AML-193 (cell line): ENCODE measurements around the gene NHERF1.

Source experiments
- DNase-seq, 2 experiments: peaks; one replicate each; lab custom pipeline; 2025; lab: John Stamatoyannopoulos, UW

The NHERF1 gene

DNA sequence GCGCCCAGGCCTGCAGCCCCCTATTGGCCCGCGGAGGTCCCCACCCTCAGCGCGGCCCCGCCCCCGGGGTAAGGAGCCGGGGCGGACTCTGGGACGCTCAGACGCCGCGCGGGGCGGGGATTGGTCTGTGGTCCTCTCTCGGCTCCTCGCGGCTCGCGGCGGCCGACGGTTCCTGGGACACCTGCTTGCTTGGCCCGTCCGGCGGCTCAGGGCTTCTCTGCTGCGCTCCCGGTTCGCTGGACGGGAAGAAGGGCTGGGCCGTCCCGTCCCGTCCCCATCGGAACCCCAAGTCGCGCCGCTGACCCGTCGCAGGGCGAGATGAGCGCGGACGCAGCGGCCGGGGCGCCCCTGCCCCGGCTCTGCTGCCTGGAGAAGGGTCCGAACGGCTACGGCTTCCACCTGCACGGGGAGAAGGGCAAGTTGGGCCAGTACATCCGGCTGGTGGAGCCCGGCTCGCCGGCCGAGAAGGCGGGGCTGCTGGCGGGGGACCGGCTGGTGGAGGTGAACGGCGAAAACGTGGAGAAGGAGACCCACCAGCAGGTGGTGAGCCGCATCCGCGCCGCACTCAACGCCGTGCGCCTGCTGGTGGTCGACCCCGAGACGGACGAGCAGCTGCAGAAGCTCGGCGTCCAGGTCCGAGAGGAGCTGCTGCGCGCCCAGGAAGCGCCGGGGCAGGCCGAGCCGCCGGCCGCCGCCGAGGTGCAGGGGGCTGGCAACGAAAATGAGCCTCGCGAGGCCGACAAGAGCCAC lies at the start of gene NHERF1:
NHERF1 (plus strand) TSS at position 100 of the 750 bp plus-strand sequence; CDS start at position 319, 219 bp downstream.
- DNase-seq = peak in 1 of 2 experiments; percentile 97

DNA sequence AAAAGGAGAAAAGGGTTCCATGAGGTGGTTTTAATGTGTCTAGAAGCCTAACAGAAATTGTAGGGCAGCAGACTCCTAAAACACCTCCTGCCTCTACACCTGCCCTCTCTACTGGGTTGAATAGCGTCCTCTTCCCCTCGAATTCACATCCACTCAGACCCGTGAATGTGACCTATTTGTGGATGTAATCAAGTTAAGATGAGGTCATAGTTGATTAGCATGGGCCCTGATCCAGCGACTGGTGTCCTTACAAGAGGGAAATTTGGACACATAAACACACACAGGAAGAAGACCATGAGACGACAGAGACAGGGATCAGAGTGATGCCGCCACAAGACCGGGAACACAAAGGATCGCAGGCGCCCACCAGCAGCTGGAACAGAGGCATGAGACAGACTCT lies 49.2 kb upstream of the NHERF1 start:
- no peak for DNase-seq

DNA sequence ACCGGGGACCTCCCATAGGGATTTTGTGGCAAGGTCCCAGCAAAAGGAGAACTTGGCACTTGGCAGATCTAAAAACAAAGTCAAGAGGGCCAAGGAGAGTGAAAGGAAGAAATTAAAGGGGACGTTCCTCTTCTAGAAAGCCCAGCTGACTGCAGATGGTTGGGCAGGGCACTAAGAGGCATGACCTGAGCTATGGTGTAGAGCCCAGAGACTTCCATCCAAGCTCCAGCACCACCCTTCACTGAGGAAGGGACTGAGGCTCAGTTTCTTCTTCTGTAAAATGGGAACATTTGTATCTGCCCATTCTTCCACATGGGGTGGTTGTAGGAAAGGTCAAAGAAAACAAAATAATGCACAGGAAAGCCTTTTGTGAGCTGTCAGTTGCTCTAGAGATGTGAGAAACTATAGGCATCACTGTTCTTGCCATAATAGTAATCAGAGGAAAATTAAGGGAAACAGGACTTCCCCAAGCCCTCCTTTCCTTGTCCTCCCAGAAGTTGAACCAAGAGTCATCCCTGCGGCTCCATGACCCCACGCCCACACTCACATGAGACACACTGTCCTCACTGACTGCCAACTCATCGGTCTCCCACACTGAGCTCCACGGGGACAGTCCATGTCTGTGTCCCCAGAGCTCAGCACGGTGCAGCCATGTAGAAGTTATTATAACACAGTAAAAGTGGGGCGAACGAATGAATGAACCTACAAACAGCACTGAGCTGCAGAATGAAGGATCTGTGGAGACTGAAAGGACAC lies 46.1 kb upstream of the NHERF1 start:
- no peak for DNase-seq

DNA sequence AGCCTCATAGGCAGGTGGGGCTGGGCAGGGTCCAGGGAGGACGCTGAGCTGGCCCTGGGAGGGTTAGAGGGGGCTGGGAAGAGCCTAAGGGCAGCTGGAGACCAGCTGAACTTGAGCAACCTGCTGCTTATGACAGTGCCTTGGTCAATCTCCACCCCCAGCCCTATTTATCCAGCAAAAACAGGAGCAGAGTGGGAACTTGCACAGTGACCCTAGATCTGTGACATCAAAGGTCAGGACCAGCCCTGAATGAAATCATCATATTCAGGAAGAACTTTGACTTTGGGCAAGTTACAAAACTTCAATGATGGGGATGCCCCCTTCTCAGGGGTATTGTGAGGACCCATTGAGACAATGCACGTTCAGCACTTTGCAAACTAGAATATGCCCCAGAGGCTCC lies 45.1 kb upstream of the NHERF1 start:
- DNase-seq = no peak

DNA sequence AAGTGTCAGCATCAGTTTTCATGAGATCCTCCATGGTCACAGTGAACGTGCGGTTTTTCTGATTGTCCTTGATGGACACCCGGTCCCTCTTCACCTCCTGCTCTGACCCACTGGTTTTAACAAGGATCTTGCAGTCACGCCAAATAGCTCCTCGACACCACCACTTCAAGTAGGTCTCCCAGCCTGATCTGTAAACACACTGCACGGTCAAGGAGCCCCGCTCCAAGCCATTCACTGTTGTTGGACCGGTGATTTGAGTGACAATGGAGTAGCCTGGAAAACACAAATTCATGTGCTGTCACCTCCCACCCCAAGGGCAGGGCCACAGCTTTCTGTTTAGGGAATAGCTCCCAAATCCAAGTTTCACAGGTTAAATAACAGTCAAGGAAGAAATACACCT lies 43.9 kb upstream of the NHERF1 start:
- no peak for DNase-seq

DNA sequence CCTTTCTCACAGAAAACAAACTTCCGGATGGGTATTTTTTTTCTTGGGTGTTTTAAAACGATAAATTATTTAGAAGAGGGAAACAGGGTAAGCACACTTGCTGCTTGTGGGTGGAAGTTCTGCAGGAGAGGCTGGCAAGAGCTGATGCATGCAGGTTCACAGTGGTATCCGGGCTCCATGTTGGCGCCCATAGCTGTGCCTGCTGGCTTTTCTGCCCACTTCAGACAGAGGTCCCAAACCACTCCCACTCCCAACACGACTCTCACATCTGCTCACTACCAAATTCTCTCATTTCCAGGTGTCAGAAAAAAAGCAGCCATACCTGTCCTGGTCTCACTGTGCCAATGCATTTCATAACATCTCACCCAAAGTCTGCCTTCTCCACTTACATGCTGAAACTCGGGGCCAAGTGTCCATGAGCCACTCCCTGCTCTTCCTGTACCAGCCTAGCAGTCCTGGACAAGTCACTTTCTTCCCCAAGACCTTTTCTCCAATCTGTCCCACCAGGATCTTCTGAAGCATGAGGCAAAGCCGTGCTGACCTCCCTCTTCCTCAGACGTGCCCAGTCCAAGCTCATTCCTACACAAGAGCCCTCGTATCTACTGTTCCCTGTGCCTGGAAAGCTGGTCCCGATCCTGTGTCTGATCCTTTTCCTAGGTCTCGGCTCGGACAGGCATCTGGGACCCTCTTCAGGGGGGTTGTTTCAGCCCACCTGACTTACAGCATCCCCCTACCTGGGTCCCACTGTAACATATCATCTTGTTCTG lies 37.2 kb upstream of the NHERF1 start:
- peak in 1 of 2 experiments; percentile 13 for DNase-seq

DNA sequence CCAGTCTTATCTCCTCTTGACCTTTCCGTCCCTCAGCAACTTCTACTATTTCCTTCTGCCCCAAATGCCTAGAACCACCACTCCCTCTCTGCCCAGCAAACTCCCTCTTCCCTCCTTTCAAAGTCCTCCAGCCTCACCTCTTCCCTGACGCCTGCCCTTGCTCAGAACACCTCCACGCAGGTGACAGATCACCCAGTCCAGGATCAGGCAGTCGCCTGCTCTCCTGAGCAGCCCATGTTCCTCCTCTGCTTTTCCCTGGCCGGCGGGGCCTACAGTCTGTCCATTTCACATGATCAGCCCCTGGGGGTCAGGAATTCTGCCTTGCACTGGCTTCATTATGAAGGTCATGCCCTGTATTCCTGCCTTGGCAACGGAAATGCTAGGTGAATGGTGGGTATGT lies 36.1 kb upstream of the NHERF1 start:
- DNase-seq = peak in 1 of 2 experiments; percentile 41

DNA sequence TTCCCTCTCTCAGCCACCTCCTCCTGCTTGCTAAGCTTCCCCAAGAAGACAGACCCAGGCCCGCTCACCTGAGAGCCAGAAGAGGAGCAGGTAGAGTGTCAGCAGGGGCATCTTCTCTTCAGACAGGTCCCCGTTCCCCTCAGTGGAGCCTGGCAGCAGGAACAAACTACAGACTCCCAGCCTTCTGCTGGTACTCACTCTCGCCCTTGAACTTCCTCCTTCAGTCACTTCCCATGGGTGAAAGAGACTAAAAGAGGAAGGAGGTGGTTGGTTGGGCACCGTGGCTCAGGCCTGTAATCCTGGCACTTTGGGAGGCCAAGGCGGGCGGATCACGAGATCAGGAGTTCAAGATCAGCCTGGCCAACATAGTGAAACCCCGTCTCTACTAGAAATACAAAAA lies 35.7 kb upstream of the NHERF1 start, which contains the start of gene CD300LF:
CD300LF (minus strand) TSS at position 168 of the 400 bp plus-strand sequence; CDS start at position 111, 57 bp downstream.
- DNase-seq = peak; percentile 95 to 96

DNA sequence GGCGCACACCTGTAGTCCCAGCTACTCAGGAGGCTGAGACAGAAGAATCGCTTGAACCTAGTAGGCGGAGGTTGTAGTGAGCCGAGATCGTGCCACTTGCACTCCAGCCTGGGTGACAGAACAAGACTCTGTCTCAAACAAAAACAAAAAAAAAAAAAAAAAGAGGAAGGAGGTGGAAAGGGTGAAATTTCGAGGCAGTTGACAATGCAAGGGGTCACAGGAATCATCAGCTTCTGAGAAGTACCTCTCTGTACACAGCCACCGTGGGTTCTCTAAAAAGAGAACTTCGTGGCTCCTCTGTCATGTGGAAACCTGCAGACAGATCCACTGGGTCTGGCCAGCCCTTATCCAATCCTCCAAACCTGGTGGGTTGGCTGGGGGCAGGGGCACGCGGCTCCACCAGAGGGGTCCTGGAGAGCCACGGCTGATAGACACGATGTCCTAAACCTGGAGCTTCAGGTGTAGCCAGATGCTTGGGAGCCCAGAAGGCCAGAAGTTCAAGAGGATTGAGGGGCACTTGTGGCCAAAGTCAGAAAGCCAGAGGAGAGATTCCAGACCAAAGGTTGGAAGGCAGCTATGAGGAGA lies 35.2 kb upstream of the NHERF1 start:
- DNase-seq = peak; percentile 85 to 86

DNA sequence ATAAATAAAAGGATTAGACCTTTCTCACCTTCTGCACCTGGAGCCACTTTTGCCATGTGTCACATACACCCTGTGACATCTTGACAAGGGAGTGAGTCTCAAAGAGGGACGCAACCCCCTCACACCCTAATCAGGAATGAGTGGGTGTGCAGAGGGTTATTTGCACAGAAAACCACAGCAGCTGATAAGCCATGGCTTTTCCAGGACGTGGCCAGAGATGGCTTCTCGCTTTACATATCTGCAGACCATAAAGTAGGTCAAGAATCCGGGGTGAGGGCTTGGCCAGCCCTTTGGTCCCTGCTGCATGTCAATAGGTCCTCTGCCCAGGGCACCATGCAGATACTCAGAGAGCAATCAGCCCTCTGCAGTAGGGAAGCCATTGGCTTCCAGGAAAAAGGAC lies 33.3 kb upstream of the NHERF1 start:
- no peak for DNase-seq

DNA sequence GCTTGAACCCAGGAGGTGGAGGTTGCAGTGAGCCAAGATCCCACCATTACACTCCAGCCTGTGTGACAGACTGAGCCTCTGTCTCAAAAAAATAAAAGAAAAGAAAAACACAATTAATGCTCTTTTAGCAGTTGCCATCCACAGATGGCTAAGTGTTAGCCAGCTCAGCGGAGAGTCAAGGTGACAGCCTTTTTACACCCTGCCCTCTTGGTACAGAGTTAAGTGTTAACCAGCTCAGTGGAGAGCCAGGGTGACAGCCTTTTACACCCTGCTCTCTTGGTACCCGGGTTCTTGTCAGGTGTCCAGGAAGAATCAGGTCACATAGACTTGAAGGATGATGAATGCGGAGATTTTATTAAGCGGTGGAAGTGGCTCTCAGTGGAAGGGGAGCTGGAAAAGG lies 27.9 kb upstream of the NHERF1 start:
- no peak for DNase-seq

DNA sequence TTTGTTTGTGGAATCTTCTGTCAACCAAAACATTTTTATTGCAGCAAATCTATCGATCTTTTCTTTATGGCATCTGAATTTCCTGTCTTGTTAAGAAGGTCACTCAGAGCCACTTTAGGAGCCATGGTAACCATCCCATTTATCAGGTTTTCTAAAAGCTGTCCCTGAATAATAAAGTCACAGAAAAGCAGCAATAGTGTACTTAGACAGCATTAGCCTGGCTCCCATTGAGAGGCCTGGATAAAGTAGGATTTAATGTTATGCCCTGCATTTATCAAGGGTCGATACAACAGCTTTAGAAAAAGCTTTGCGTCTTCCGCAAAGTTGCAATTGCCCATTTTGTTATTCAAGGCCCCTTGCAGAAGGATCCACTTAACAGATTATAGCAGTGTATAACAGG lies 25.6 kb upstream of the NHERF1 start:
- no peak for DNase-seq

DNA sequence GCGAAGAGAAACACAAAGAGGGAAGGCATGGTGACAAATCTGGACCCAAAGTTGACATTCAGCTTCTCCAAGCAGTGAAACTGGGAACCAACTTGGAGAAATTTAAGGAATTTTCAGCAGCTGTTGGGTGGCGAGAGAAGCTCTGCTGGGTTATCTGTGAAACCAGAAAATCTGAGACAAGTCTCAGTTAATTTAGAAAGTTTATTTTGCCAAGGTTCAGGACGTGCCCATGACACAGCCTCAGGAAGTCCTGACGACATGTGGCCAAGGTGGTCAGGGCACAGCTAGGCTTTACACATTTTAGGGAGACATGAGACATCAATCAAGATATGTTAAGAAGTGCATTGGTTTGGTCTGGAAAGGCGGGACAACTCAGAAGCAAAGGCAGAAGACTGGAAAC lies 24.5 kb upstream of the NHERF1 start:
- DNase-seq = no peak

DNA sequence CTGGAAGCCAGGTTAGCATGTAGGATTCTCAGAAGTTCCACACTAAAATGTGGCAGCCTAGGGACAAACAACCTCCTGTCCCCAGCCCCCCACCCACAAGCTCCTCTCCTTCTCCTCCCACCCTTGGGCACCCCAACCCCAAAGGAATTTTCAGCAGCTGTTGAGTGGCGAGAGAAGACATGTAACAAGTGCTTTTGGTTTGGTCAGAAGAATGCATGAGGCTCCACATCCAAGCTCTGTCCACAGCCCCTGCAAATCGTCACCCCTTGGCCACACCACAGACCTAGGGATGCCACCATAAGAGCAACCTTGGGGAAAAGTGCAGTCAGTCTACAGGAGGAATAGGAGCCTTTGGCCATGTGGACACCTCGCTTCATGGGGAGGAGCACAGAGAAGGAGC lies 23.3 kb upstream of the NHERF1 start:
- DNase-seq = no peak

DNA sequence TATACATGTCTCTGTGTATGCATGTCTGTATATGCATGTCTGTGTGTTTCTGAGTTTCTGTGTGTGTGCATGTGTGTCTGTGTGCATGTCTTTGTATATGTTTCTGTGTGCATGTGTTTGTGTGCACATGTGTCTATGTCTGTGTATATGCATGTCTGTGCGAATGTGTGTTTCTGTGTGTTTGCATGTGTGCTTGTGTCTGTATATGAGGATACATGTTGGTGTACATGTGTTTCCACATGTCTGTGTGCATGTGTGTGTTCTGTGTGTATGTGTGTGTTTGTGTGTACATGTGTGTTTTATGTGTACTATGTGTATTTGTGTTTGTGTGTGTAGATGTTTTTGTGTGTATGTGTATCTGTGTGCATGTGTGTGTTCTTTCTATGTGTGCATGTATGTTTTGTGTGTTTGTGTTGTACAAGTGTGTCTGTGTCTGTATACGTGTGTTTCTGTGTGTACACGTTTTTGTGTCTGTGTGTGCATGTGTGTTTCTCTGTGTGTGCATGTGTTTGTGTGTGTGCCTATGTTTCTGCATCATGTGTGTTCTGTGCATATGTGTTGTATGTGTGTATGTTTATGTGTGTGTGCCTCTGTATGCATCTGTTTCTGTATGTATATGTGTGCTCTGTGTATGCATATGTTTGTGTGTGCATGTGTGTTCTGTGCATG lies 20.3 kb upstream of the NHERF1 start:
- no peak for DNase-seq

DNA sequence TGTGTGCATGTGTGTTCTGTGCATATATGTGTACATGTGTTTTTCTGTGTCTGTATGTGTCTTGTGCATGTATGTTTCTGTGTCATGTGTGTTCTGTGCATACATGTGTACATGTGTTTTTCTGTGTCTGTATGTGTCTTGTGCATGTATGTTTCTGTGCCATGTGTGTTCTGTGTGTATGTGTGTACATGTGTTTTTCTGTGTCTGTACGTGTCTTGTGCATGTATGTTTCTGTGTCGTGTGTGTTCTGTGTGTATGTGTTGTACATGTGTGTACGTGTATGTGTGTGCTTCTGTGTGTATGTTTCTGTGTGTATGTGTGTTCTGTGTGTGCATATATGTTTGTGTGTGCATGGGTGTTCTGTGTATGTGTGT lies 19.7 kb upstream of the NHERF1 start:
- DNase-seq = no peak

DNA sequence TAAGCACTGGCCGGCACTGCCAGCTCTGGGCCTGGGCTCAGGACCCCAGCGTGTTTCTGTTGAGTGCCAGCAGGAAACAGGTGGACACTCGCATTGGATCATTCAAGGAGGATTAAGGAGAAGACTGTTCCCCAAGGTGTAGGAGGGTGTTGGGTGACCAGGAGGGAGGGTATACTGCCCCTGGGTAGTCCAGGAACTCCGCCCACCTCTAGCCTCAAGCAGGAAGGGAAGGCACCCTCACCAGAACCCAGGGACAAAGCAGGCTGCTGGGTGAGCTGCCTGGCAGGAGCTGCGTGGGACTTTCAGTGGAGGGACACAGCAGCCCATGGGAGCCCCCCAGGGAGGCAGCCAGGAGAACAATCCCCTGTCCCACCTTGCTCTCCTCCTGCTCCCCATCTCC lies 19.1 kb upstream of the NHERF1 start:
- no peak for DNase-seq

DNA sequence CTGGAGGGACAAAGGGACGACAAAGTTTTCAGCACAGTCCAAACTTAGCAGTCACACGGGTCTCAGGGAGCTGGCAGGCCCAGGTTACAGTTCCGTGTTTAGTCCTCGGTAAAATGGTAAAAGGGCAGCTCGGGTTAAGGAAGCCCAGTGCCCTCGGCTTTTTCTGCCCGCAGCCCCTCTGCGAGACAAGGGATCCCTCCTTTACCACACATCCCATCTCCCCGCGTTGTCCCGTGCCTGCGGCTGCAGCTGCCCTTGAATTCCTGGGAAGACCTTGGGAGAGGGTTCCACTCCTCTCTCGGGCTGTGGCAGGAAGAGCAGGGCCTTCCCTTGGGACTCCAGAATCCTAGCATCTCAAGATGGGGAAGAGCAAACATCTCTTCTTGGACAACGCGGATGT lies 18.6 kb upstream of the NHERF1 start:
- no peak for DNase-seq

DNA sequence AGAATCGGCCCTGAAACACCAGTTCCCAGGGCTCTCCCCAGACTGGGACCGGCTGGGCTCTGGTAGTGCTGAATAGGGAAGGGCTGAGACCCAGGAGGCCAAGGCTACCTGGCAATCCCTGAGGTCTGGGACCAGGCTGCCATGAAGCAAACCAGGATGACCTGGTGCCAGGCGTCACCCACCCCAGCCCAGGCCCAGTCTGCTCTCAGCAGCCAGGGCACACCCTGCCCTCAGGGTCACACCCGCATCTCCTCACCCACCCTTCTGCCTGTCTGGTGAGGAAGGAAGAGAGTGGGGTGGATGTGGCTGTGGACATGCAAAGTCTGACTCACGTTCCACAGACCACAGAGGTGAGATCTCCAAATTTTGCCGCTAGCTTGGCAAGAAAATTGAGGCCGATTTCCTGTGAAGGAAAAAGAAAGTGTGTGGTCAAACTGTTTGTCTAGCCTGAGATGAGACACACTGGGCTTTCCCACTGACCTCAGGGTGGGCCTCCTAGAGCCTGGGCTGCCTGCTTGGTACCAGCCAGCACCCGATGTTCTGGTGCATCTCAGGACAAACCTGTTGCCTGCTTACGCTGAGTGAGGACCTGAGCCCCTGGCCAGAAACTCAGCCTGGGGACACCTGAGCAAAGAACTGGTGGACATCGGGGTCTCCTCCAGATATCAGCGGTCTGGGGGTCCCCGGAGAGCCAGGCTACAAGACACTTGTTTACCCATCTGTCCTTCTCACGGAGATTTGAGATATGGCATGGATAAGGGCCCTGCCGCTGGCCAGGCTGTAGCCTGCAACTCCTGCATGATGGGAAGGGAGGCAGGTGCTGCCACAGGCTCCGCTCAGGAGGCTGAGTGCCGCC lies 17.7 kb upstream of the NHERF1 start:
- DNase-seq = peak; percentile 74 to 75

DNA sequence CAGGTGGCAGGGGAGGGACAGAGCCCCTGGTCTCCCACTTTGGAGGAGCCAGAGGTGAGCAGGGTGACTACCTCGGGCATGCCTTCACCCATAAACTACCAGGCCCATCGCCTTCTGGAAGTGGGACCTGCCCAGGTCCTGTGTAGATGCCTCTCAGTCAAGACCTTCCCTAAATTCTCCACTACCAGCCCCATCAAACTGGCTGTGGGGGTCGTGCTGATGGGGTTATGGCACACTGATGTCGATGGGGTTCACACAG lies 17.2 kb upstream of the NHERF1 start:
- DNase-seq = no peak
